Omental fat pad (tissue), 4 donors: ENCODE data around the gene MAGI1. TPM values are rescaled to one million over a fixed set of nuclear protein-coding genes. Genes with fewer than 3 reads are reported as not detected.

Experiments used
- ATAC-seq: fragments of 150-250 bp; one replicate; pipeline ENCODE4 v1.9.1; 2016; ENCODE audit warnings: mild to moderate bottlenecking, moderate library complexity; ENCODE audit not compliant: low FRiP score
- DNase-seq: peaks from one replicate; pipeline ENCODE4 v3.0.0-alpha.2; 2019; ENCODE audit warnings: low spot score
- total RNA-seq, 4 donors: library from RNA; depleted of rRNA; stranded (reverse); fragments of >200 nt; gene quantifications; one replicate each; pipeline ENCODE4 v1.1.0, GENCODE V29; 2016
- TF ChIP-seq, protein P1 (sequence below), 3 donors: fragments of 450-650 bp; IDR thresholded peaks; one replicate each; pipeline ENCODE4 v1.5.1; 2016 to 2017; ENCODE audit warnings: antibody characterized with exemption in 3 of 3, mild to moderate bottlenecking in 3 of 3, moderate library complexity in 2 of 3

MAGI1 gene
- total RNA-seq, 4 donors from 2014 or later = 22.9 to 38.8 (median 34.3) TPM

DNA sequence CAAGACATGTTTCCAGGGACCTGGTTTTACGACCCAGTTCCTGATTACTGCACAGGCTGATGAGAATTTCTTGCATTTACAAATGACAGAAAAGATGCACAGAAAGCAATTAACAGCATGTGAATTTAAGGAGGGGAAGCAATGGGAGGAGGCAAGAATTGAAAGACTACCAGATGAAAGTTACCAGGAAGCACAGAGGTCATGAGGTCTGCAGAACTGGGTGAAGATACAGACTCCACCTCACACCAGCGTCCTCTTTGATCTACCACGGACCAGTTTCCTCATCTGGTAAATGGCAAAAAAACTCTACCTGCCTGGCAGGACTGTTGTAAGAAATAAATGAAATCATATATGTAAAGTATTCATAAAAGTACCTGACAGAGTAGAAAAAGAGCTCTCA, 266.0 kb downstream of the MAGI1 start:
- TF ChIP-seq, protein P1, sequence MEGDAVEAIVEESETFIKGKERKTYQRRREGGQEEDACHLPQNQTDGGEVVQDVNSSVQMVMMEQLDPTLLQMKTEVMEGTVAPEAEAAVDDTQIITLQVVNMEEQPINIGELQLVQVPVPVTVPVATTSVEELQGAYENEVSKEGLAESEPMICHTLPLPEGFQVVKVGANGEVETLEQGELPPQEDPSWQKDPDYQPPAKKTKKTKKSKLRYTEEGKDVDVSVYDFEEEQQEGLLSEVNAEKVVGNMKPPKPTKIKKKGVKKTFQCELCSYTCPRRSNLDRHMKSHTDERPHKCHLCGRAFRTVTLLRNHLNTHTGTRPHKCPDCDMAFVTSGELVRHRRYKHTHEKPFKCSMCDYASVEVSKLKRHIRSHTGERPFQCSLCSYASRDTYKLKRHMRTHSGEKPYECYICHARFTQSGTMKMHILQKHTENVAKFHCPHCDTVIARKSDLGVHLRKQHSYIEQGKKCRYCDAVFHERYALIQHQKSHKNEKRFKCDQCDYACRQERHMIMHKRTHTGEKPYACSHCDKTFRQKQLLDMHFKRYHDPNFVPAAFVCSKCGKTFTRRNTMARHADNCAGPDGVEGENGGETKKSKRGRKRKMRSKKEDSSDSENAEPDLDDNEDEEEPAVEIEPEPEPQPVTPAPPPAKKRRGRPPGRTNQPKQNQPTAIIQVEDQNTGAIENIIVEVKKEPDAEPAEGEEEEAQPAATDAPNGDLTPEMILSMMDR (IDR thresholded peaks at IDR 0.05) = no peak
- ATAC-seq (no peak), DNase-seq (no peak)

DNA sequence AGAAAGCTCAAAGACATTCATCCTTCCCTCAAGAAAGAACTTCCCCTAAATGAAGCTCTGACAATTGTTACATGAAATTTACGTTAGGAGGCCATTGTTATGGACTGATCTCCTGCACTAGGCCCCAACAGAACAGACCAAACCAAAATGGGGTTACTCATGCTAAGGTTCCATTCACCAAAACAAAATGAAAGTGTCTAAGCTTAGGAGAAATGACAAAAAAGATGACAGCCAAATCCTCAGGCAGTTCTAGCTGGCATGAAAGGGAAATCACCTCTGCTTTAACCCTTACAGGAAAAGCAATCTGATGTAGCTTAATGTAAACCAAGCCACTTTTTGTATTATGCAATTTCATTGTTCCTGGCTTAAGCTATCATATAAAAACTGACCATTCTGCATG, 271.2 kb downstream of the MAGI1 start:
- DNase-seq (no peak), ATAC-seq (no peak)
- TF ChIP-seq, protein P1 (IDR thresholded peaks at IDR 0.05) = no peak

DNA sequence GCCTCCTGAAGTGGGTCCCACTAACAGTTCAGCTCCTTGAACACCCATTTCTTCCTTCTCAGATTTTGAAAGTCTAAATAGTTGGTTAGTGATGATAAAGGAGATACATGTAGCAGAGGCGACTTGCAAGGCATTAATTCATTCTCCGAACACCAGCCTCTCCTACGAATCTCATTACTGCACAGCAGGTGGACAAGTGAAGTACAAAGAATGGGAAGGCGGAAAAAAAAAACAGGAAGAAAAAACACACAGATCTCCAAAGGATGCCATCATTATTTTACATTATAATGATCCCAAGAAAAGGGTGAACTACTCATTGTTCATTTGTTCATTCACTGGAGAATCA, 276.5 kb downstream of the MAGI1 start:
- DNase-seq (no peak), ATAC-seq (no peak)
- TF ChIP-seq, protein P1 (IDR thresholded peaks at IDR 0.05) = no peak

DNA sequence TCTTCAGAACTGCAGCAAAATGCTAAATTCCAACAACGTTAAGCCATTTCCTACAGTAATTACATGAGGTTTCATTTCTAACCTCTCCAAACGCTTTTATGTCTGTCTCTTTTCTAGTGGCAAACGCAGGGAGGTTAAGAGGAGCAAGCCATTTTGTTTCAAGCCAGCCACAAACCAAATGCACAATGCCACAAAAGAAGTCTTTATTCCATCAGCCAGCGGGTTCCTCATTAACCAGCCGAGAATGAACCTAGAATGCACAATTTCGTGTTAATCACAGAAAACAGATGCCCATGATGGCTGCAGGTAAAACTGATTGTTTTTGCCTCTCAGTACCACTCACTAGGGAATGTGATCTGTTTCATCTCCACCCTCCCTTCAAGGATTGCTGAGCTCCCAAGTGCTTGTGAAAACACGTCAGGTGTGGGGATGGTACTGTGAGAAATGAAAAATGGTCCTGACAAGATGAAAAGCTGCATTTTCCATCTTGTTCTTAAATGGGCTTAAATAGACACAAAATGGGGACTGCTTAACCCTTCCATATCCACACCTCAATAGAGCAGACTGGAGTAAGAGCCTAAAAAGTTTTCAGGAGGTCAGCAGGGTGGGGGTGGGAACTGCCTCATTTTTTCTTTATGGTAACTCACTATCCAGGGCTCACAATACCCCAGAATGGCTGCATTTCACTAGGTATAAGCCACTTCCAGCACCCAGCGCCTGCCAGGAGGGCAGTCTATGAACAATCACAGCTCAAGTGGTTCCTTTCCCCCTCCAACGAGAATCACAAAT, 277.1 kb downstream of the MAGI1 start:
- TF ChIP-seq, protein P1 (IDR thresholded peaks at IDR 0.05) = no peak
- no peak for DNase-seq
- no peak for ATAC-seq

DNA sequence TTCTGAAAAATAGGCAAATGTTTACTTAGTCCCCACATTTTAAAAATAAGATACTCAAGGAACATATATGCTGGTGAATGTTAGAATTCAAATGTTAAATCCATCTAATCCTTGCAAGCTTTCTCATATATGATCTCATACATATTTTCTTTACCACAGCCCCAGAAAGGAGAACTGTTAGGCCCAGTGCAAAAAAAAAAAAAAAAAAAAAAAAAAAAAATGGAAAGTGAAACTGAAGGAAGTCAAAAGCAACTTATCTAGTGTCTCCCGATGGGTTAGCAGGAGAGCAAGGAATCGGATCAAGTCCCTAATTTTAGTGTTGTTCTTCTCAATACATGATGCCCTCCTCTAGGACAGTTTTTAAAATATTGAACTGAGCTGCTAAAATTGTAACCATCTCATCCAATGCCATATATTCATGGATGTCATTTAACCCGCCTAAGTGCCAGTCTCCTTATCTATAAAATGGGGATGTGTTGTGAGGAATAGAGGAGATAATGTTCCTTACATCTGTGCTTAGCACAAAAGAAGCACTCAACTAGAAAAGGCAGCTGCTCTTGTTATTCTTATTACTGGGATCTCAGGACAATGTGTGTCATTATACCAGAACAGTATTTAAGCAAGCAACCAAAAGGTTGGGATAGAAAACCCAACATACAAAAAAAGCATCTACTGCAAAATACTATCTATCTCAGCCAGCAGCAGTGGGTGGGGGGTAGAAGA, 279.7 kb downstream of the MAGI1 start:
- ATAC-seq = no peak
- TF ChIP-seq, protein P1 (IDR thresholded peaks at IDR 0.05) = no peak
- DNase-seq = no peak

DNA sequence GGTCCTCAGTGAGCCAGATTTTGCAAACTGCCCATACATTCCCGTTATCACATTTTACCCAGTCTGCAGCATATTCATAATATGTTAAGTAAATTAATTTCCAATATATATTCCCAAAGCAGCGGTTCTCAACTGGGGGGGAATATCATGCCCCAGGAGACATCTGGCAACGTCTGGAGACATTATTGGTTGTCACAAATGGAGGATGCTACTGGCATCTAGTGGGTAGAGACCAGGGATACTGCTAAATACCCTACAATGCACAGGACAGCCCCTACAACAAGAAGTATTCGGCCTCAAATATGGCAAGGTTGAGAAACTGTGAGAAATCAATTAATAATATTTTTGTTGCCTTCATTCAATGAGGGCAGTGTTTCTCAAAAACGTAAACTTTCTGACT, 280.3 kb downstream of the MAGI1 start:
- no peak for DNase-seq
- TF ChIP-seq, protein P1 (IDR thresholded peaks at IDR 0.05) = no peak
- ATAC-seq = no peak

DNA sequence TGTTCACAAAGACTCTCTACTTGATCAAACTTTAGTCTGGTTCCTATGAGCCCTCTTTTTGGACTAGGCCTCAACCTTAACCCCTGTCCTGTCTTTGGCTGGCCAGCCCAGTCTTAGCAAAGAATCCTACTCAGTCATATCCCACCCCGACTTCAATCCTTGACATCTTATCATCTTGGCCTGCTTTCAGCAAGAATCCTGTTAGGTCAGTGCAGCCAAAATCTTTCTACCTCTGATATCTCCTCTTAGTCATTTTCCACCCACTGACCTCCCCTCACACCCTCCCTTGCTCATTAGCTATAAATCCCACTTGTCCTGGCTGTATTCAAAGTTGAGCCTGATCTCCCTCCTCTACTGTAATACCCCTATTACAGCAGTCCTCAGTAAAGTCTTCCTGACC, 286.1 kb downstream of the MAGI1 start:
- ATAC-seq (no peak), DNase-seq (no peak)
- TF ChIP-seq, protein P1 (IDR thresholded peaks at IDR 0.05) = no peak
